HepG2 (cell line): ENCODE measurements around the gene NDC80. TPM values are rescaled to one million over a fixed set of nuclear protein-coding genes. Genes with fewer than 3 reads are reported as not detected.

ENCODE experiments used
- ATAC-seq: fragments of 200-7000 bp; cut with Tn5 transposase; 3 replicates; pipeline ENCODE4 v1.9.1; 2020; ENCODE audit warnings: mild to moderate bottlenecking, moderate library complexity
- BruUV-seq: library from RNA; stranded (reverse); fragments of 400-500 nt; replicated peaks from 2 replicates; lab custom pipeline; 2021; lab: Mats Ljungman, UMichigan
- CTCF ChIA-PET: fragments of 300-600 bp; formaldehyde crosslinking; extraction: SDS; loops from one replicate; lab custom pipeline; 2021; ENCODE audit warnings: low total read pairs, inconsistent platforms, low intra/inter-chr PET ratio; lab: Yijun Ruan, JAX
- POLR2A ChIA-PET: fragments of 350-600 bp; sonication (Branson Sonifier 250); formaldehyde crosslinking; loops from one replicate; lab custom pipeline; 2020; ENCODE audit warnings: antibody characterized with exemption, inconsistent platforms; lab: Yijun Ruan, JAX
- DNase-seq: peaks from one replicate; pipeline ENCODE4 v3.0.0-alpha.2; 2015; ENCODE audit warnings: low spot score
- FAIRE-seq: peaks from 3 replicates; lab custom pipeline; 2011; peaks lifted over from hg19 to GRCh38; lab: Jason Lieb, UNC
- H2AFZ ChIP-seq: one replicate; pipeline ENCODE4 v1.6.1; 2011; ENCODE audit warnings: low read length, inconsistent platforms
- H3K27ac ChIP-seq: fragments of 300-600 bp; 3 replicates; pipeline ENCODE4 v1.8.0; 2011; ENCODE audit warnings: mixed run types, mild to moderate bottlenecking, mixed read lengths, low read length, inconsistent platforms; ENCODE audit not compliant: insufficient read depth; ENCODE audit errors: extremely low read length
- H3K27me3 ChIP-seq, 2 experiments: fragments of 200-600 bp in 1 of 2; 2 replicates in 1 of 2; 3 replicates in 1 of 2; pipeline versions ENCODE4 v1.6.0 to v1.8.0; 2011; ENCODE audit warnings: low read length in 2 of 2, mild to moderate bottlenecking in 2 of 2, moderate library complexity in 2 of 2, inconsistent platforms in 1 of 2; ENCODE audit not compliant: insufficient read depth in 2 of 2, control insufficient read depth in 1 of 2
- H3K36me3 ChIP-seq, 2 experiments: fragments of 200-600 bp in 1 of 2; replicated peaks in 1 of 2; 2 replicates in 1 of 2; 3 replicates in 1 of 2; pipeline versions ENCODE4 v1.5.1 to v1.8.0; 2011; ENCODE audit warnings: low read length in 2 of 2, inconsistent platforms in 1 of 2; ENCODE audit not compliant: insufficient read depth in 2 of 2, control insufficient read depth in 1 of 2
- H3K4me1 ChIP-seq: 2 replicates; pipeline ENCODE4 v1.5.1; 2012; ENCODE audit warnings: low read length, inconsistent platforms; ENCODE audit not compliant: insufficient read depth
- H3K4me2 ChIP-seq: 2 replicates; pipeline ENCODE4 v1.6.0; 2011; ENCODE audit warnings: low read depth, low read length, inconsistent platforms
- H3K4me3 ChIP-seq, 3 experiments: fragments of 200-600 bp in 1 of 3; sonication (generic), shearing (Covaris generic) in 1 of 3; replicated peaks in 1 of 3; 2 replicates each; pipeline ENCODE4 v1.5.1; 2011 to 2016; ENCODE audit warnings: low read length in 3 of 3, inconsistent platforms in 2 of 3, low read depth in 2 of 3, mild to moderate bottlenecking in 2 of 3, control low read depth in 1 of 3, mixed read lengths in 1 of 3; ENCODE audit not compliant: insufficient read depth in 1 of 3
- H3K79me2 ChIP-seq: one replicate; pipeline ENCODE4 v1.6.1; 2011; ENCODE audit warnings: low read length, inconsistent platforms; ENCODE audit not compliant: insufficient read depth
- H3K9ac ChIP-seq: 2 replicates; pipeline ENCODE4 v1.6.0; 2011; ENCODE audit warnings: mild to moderate bottlenecking, low read depth, low read length, inconsistent platforms; ENCODE audit not compliant: insufficient read depth
- H3K9me3 ChIP-seq: 2 replicates; pipeline ENCODE4 v1.5.1; 2012; ENCODE audit warnings: mild to moderate bottlenecking, low read length
- H4K20me1 ChIP-seq: 2 replicates; pipeline ENCODE4 v1.6.0; 2011; ENCODE audit warnings: inconsistent platforms, mild to moderate bottlenecking, low read length, moderate library complexity; ENCODE audit not compliant: insufficient read depth
- EP300 ChIP-seq, 3 experiments: sonication (generic) in 1 of 3; formaldehyde crosslinking in 1 of 3; IDR thresholded peaks; 2 replicates each; pipeline versions ENCODE4 v1.5.1 to v1.6.1; 2011 to 2020; ENCODE audit warnings: low read depth in 2 of 3, low read length in 2 of 3, borderline replicate concordance in 1 of 3, improper control_type of control experiment in 1 of 3, mild to moderate bottlenecking in 1 of 3, missing genetic modification reagents in 1 of 3, moderate library complexity in 1 of 3
- GZF1 ChIP-seq: sonication (generic); formaldehyde crosslinking; IDR thresholded peaks from 2 replicates; pipeline ENCODE4 v1.5.1; 2020; ENCODE audit warnings: mild to moderate bottlenecking, missing genetic modification reagents
- HHEX ChIP-seq: IDR thresholded peaks from 2 replicates; pipeline ENCODE4 v1.6.1; 2016; ENCODE audit warnings: control low read depth
- MYC ChIP-seq: sonication (generic); formaldehyde crosslinking; IDR thresholded peaks from 2 replicates; pipeline ENCODE4 v1.9.0; 2021; ENCODE audit warnings: missing genetic modification reagents, borderline replicate concordance
- NR2F2 ChIP-seq: IDR thresholded peaks from 2 replicates; pipeline ENCODE4 v1.6.1; 2012; ENCODE audit warnings: low read depth, inconsistent platforms, borderline replicate concordance
- NR2F6 ChIP-seq, 2 experiments: IDR thresholded peaks; 2 replicates each; pipeline ENCODE4 v1.6.1; 2016; ENCODE audit warnings: antibody characterized with exemption in 1 of 2, mild to moderate bottlenecking in 1 of 2
- RBAK ChIP-seq: sonication (generic); formaldehyde crosslinking; IDR thresholded peaks from 2 replicates; pipeline ENCODE4 v1.5.1; 2020; ENCODE audit warnings: mild to moderate bottlenecking, missing genetic modification reagents
- SSRP1 ChIP-seq: IDR thresholded peaks from 2 replicates; pipeline ENCODE4 v1.6.1; 2016; ENCODE audit warnings: control low read depth
- ZNF660 ChIP-seq: sonication (generic); formaldehyde crosslinking; IDR thresholded peaks from 2 replicates; pipeline ENCODE4 v1.5.1; 2020; ENCODE audit warnings: mild to moderate bottlenecking, low read depth, missing genetic modification reagents, borderline replicate concordance
- ZNF709 ChIP-seq: sonication (generic); formaldehyde crosslinking; IDR thresholded peaks from 2 replicates; pipeline ENCODE4 v1.5.0; 2020; ENCODE audit warnings: mild to moderate bottlenecking, missing genetic modification reagents
- ZNF83 ChIP-seq: sonication (generic); formaldehyde crosslinking; IDR thresholded peaks from 2 replicates; pipeline ENCODE4 v1.4.0; 2020; ENCODE audit warnings: missing genetic modification reagents, mild to moderate bottlenecking, borderline replicate concordance
- ZNF839 ChIP-seq: sonication (generic); formaldehyde crosslinking; IDR thresholded peaks from 2 replicates; pipeline ENCODE4 v1.4.0; 2020; ENCODE audit warnings: missing genetic modification reagents, mild to moderate bottlenecking, borderline replicate concordance
- WGBS: methylation state at CpG from one replicate; pipeline ENCODE4 v1.1.6; 2017; ENCODE audit warnings: low lambda C conversion rate; 5-methylcytosine and 5-hydroxymethylcytosine counted together
- in situ Hi-C: cut with HindIII; loops from 2 replicates; pipeline ENCODE4 v1.10.0; 2017; ENCODE audit warnings: low pct_unique_long_range_greater_than_20kb; ENCODE audit not compliant: extremely low pct_ligation_motif_present
- intact Hi-C: fragments of 100-400 bp; cut with micrococcal nuclease; formaldehyde crosslinking; loops from one replicate; pipeline ENCODE4 v1.10.0; 2022; ENCODE audit not compliant: unreplicated experiment
- polyA plus RNA-seq, 8 experiments: library from polyadenylated mRNA; depleted of rRNA in 3 of 8; stranded (reverse) in 7 of 8; unstranded in 1 of 8; fragments of >200 nt; fragmentation: Illumina TruSeq in 4 of 8; extraction: Trizol in 4 of 8; gene quantifications; 2 replicates each; pipeline versions ENCODE4 v1.2.1 to v1.2.3, GENCODE V29; 2011 to 2016; ENCODE audit warnings: low read depth in 4 of 8, missing spikeins in 1 of 8, mixed read lengths in 1 of 8; ENCODE audit not compliant: insufficient read depth in 1 of 8
- total RNA-seq, 5 experiments: library from RNA; depleted of rRNA; stranded (reverse); fragments of >200 nt; fragmentation: Illumina TruSeq; extraction: Trizol; gene quantifications; 2 replicates each; pipeline ENCODE4 v1.2.3, GENCODE V29; 2016; ENCODE audit warnings: low read depth in 1 of 5
- TF ChIP-seq, protein P1 (sequence below): sonication (generic); formaldehyde crosslinking; IDR thresholded peaks from 2 replicates; pipeline ENCODE4 v1.4.0; 2020; ENCODE audit warnings: missing genetic modification reagents, borderline replicate concordance
- TF ChIP-seq, protein P2 (sequence below): IDR thresholded peaks from 2 replicates; pipeline ENCODE4 v1.6.1; 2012; ENCODE audit warnings: inconsistent platforms
- TF ChIP-seq, protein P3 (sequence below), 2 experiments: sonication (generic) in 1 of 2; formaldehyde crosslinking in 1 of 2; IDR thresholded peaks; 2 replicates each; pipeline versions ENCODE4 v1.5.1 to v1.6.1; 2011 to 2020; ENCODE audit warnings: borderline replicate concordance in 1 of 2, low read depth in 1 of 2, low read length in 1 of 2, mild to moderate bottlenecking in 1 of 2, missing genetic modification reagents in 1 of 2, moderate library complexity in 1 of 2
- TF ChIP-seq, protein P4 (sequence below): sonication (generic); formaldehyde crosslinking; IDR thresholded peaks from 2 replicates; pipeline ENCODE4 v1.5.0; 2020; ENCODE audit warnings: missing genetic modification reagents, mild to moderate bottlenecking, borderline replicate concordance

Gene NDC80
- total and polyA plus RNA-seq, 2 of the 13 experiments (the other 11 are each of a cell fraction or from before 2014, with no cell fraction given): 9.6 to 33.0 TPM

DNA sequence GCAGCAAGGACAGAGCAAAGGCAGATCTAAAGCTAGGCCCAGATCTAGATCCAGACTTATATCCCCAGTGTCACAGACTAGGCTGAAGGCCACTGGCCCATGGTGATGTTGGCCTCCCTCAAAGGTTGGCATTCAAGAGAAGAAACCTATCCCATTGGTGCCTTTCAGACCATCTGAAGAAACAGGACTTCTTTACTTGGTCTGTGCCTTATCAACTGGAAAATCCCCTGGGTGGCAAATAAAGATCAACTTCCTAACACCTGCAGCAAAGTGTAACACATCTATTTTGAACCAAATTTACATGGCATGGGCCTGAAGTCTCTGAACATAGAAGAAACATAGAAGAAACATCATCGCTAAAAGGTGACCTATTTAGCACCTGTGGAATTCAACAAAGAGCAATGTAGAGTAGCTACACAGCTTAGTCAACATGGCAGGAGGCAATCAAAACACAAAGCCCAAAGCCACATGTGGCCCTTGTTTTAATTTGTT, 35.9 kb upstream of the NDC80 start (continued):
- TF ChIP-seq, protein P1, sequence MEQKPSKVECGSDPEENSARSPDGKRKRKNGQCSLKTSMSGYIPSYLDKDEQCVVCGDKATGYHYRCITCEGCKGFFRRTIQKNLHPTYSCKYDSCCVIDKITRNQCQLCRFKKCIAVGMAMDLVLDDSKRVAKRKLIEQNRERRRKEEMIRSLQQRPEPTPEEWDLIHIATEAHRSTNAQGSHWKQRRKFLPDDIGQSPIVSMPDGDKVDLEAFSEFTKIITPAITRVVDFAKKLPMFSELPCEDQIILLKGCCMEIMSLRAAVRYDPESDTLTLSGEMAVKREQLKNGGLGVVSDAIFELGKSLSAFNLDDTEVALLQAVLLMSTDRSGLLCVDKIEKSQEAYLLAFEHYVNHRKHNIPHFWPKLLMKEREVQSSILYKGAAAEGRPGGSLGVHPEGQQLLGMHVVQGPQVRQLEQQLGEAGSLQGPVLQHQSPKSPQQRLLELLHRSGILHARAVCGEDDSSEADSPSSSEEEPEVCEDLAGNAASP (CRISPR knock-in tag): no peak

DNA sequence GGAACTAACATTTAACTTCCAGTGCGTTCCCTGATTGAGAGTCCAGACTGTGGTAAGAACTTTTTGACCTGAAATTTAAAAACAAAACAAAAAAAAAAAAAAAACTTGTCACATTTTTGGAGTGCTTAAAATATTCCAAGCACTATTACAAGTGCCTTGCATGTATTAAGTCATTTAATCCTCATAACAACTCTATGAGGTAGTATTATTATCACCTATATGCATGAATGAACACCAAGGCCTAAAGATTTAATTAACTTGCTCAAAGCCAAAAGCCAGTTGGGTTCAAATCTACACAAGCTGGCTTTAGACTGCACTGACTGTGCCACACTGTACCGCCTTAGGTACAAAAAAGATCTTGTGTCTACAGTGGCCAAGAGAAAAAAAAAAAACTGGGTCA, 35.3 kb upstream of the NDC80 start:
- in situ Hi-C loops (loop anchor here (10.0 to 25.0 kb wide), 3 partner anchors 199 to 949 kb away; no protein-coding TSS in a partner anchor), intact Hi-C loops (no loop called here)
- Histone ChIP-seq H3K27ac (no peak overlapping the region), H4K20me1 (no peaks in the 10 kb centered on the region), H3K36me3 (peaks cover 0 to 4% of the 10 kb centered on the region in 2 experiments; a peak in 1 of 5 replicates), H3K79me2 (no peaks in the 10 kb centered on the region), H3K4me3 (no peak overlapping the region), H2AFZ (no peak overlapping the region), H3K9ac (no peak overlapping the region), H3K27me3 (no peaks in the 10 kb centered on the region), H3K9me3 (no peaks in the 10 kb centered on the region), H3K4me1 (no peaks in the 10 kb centered on the region), H3K4me2 (no peak overlapping the region)
- no peak for DNase-seq
- ChIA-PET POLR2A (no interaction called here), CTCF (no interaction called here)
- no peak for ATAC-seq
- BruUV-seq: no TSS peak
- WGBS: 76% methylated on average over 2 of the region's 2 CpGs
- no peak for TF ChIP-seq ZNF660
- no peak for TF ChIP-seq NR2F6 (IDR thresholded peaks at IDR 0.05)
- TF ChIP-seq NR2F6 (CRISPR knock-in tag; IDR thresholded peaks at IDR 0.05): no peak
- TF ChIP-seq, protein P2, sequence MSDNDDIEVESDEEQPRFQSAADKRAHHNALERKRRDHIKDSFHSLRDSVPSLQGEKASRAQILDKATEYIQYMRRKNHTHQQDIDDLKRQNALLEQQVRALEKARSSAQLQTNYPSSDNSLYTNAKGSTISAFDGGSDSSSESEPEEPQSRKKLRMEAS: no peak
- TF ChIP-seq HHEX (CRISPR knock-in tag): no peak
- no peak for TF ChIP-seq EP300 (IDR thresholded peaks at IDR 0.05; ENCODE audit: low read depth in 2 of 2, low read length in 2 of 2)
- no peak for TF ChIP-seq EP300 (CRISPR knock-in tag; IDR thresholded peaks at IDR 0.05; ENCODE audit: borderline replicate concordance)
- TF ChIP-seq, protein P3, sequence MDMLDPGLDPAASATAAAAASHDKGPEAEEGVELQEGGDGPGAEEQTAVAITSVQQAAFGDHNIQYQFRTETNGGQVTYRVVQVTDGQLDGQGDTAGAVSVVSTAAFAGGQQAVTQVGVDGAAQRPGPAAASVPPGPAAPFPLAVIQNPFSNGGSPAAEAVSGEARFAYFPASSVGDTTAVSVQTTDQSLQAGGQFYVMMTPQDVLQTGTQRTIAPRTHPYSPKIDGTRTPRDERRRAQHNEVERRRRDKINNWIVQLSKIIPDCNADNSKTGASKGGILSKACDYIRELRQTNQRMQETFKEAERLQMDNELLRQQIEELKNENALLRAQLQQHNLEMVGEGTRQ (IDR thresholded peaks at IDR 0.05; ENCODE audit: low read depth, low read length): no peak
- TF ChIP-seq, protein P3 (CRISPR knock-in tag; IDR thresholded peaks at IDR 0.05; ENCODE audit: borderline replicate concordance): no peak
- no peak for TF ChIP-seq ZNF83 (CRISPR knock-in tag)
- no peak for TF ChIP-seq ZNF839 (CRISPR knock-in tag)
- TF ChIP-seq RBAK (CRISPR knock-in tag): no peak
- TF ChIP-seq ZNF709 (CRISPR knock-in tag): no peak
- no peak for TF ChIP-seq SSRP1 (CRISPR knock-in tag)
- no peak for TF ChIP-seq MYC (CRISPR knock-in tag)
- no peak for TF ChIP-seq GZF1 (CRISPR knock-in tag)
- TF ChIP-seq, protein P4, sequence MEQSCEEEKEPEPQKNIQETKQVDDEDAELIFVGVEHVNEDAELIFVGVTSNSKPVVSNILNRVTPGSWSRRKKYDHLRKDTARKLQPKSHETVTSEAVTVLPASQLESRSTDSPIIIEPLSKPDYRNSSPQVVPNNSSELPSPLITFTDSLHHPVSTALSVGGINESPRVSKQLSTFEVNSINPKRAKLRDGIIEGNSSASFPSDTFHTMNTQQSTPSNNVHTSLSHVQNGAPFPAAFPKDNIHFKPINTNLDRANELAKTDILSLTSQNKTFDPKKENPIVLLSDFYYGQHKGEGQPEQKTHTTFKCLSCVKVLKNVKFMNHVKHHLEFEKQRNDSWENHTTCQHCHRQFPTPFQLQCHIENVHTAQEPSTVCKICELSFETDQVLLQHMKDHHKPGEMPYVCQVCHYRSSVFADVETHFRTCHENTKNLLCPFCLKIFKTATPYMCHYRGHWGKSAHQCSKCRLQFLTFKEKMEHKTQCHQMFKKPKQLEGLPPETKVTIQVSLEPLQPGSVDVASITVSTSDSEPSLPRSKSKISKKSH: no peak
- TF ChIP-seq NR2F2: no peak
- FAIRE-seq: no peak
